GM19324 (cell line): ENCODE results near the gene RNF168.
"Not testable (repeated sequence)": the region's sequence is repeated elsewhere in the genome, so short reads cannot be mapped to it uniquely, and the experiment has no call there.

ENCODE experiments used
- ATAC-seq: cut with Tn5 transposase; IDR thresholded peaks from one replicate; pipeline ENCODE4 v1.9.1; 2021; ENCODE audit warnings: mild to moderate bottlenecking, moderate library complexity; ENCODE audit not compliant: unreplicated experiment, low FRiP score

Gene RNF168

GRCh38 chr3:196517162-196517800, 13.7 kb upstream of the RNF168 start:
- no peak for ATAC-seq

GRCh38 chr3:196514913-196515621, 11.5 kb upstream of the RNF168 start, which contains the start of gene SMCO1:
SMCO1 (minus strand) TSS chr3:196515346; CDS start chr3:196515209, 137 bp downstream.
- no peak for ATAC-seq

GRCh38 chr3:196514350-196514716, 10.8 kb upstream of the RNF168 start:
- ATAC-seq = no peak

GRCh38 chr3:196513697-196514349, 10.3 kb upstream of the RNF168 start:
- no peak for ATAC-seq

- not testable (repeated sequence) for ATAC-seq
Measured at GRCh38 chr3:196511646-196512425, 8.3 kb upstream of the RNF168 start.

GRCh38 chr3:196511108-196511507, 7.5 kb upstream of the RNF168 start:
- ATAC-seq = not testable (repeated sequence)

GRCh38 chr3:196506687-196507086, 3.1 kb upstream of the RNF168 start:
- ATAC-seq = no peak

- ATAC-seq = no peak
Measured at GRCh38 chr3:196504556-196504955, 988 bp upstream of the RNF168 start.

- not testable (repeated sequence) for ATAC-seq
Measured at GRCh38 chr3:196504077-196504398, 470 bp upstream of the RNF168 start.

GRCh38 chr3:196502775-196503195, 783 bp downstream of the RNF168 start:
- no peak for ATAC-seq

GRCh38 chr3:196501316-196502044, 2.1 kb downstream of the RNF168 start:
- ATAC-seq = no peak

- ATAC-seq = no peak
Measured at GRCh38 chr3:196499807-196500524, 3.6 kb downstream of the RNF168 start.

- no peak for ATAC-seq
Measured at GRCh38 chr3:196499061-196499460, 4.5 kb downstream of the RNF168 start.

- no peak for ATAC-seq
Measured at GRCh38 chr3:196498297-196498696, 5.3 kb downstream of the RNF168 start.

GRCh38 chr3:196496183-196496582, 7.4 kb downstream of the RNF168 start:
- no peak for ATAC-seq

GRCh38 chr3:196493292-196493691, 10.3 kb downstream of the RNF168 start:
- ATAC-seq = no peak

GRCh38 chr3:196492080-196492479, 11.5 kb downstream of the RNF168 start:
- ATAC-seq = no peak

GRCh38 chr3:196489747-196490146, 13.8 kb downstream of the RNF168 start:
- ATAC-seq = no peak

GRCh38 chr3:196486263-196486662, 17.3 kb downstream of the RNF168 start:
- ATAC-seq = no peak

GRCh38 chr3:196477678-196478077, 25.9 kb downstream of the RNF168 start:
- ATAC-seq = no peak
